Measurements from ENCODE around the gene SLC29A2. TPM values are rescaled to one million over a fixed set of nuclear protein-coding genes. Genes with fewer than 3 reads are reported as not detected.

Gene SLC29A2, protein sequence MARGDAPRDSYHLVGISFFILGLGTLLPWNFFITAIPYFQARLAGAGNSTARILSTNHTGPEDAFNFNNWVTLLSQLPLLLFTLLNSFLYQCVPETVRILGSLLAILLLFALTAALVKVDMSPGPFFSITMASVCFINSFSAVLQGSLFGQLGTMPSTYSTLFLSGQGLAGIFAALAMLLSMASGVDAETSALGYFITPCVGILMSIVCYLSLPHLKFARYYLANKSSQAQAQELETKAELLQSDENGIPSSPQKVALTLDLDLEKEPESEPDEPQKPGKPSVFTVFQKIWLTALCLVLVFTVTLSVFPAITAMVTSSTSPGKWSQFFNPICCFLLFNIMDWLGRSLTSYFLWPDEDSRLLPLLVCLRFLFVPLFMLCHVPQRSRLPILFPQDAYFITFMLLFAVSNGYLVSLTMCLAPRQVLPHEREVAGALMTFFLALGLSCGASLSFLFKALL
- total RNA-seq: 38.7 and 39.5 TPM in 2 replicates
- long read RNA-seq, partial matches to known transcripts: 1 of 4 reads
- long read RNA-seq, other reads (novel, unspliced or antisense): 2 of 4 reads

- TF ChIP-seq, protein P1, sequence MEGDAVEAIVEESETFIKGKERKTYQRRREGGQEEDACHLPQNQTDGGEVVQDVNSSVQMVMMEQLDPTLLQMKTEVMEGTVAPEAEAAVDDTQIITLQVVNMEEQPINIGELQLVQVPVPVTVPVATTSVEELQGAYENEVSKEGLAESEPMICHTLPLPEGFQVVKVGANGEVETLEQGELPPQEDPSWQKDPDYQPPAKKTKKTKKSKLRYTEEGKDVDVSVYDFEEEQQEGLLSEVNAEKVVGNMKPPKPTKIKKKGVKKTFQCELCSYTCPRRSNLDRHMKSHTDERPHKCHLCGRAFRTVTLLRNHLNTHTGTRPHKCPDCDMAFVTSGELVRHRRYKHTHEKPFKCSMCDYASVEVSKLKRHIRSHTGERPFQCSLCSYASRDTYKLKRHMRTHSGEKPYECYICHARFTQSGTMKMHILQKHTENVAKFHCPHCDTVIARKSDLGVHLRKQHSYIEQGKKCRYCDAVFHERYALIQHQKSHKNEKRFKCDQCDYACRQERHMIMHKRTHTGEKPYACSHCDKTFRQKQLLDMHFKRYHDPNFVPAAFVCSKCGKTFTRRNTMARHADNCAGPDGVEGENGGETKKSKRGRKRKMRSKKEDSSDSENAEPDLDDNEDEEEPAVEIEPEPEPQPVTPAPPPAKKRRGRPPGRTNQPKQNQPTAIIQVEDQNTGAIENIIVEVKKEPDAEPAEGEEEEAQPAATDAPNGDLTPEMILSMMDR (conservative IDR thresholded peaks at IDR 0.05): no peak
- no peaks in the 10 kb centered on the region for H3K9me3 Mint-ChIP-seq
- peak; percentile 75 for DNase-seq (ENCODE audit: low read depth, low spot score)
- H3K27ac Mint-ChIP-seq (ENCODE audit: unreplicated experiment): peak within 1 kb of the TSS; percentile 96
- H3K4me3 Mint-ChIP-seq: peak within 1 kb of the TSS; percentile 94
- peaks cover 9% of the 10 kb centered on the region for H3K36me3 Mint-ChIP-seq (ENCODE audit: low read depth)
- peaks cover 7% of the 10 kb centered on the region for H3K27me3 Mint-ChIP-seq (ENCODE audit: low read depth)
- H3K4me1 Mint-ChIP-seq: peaks cover 29% of the 10 kb centered on the region
Measured at GRCh38 chr11:66371627-66372415, at the start of gene SLC29A2. SLC29A2 (minus strand) TSS chr11:66371760; CDS start chr11:66371591, 169 bp downstream.

- Mint-ChIP-seq H3K27me3 (ENCODE audit: low read depth) (peaks cover 58% of the 10 kb centered on the region), H3K4me3 (no peak within 1 kb of the TSS), H3K36me3 (ENCODE audit: low read depth) (peaks cover 2% of the 10 kb centered on the region), H3K4me1 (peaks cover 30% of the 10 kb centered on the region), H3K9me3 (no peaks in the 10 kb centered on the region), H3K27ac (ENCODE audit: unreplicated experiment) (no peak within 1 kb of the TSS)
- TF ChIP-seq, protein P1 (conservative IDR thresholded peaks at IDR 0.05): no peak
- no peak for DNase-seq (ENCODE audit: low read depth, low spot score)
Measured at GRCh38 chr11:66420671-66421476, 49.3 kb upstream of the SLC29A2 start, which contains the start of gene NPAS4. NPAS4 (plus strand) TSS chr11:66421035; CDS start chr11:66421180, 145 bp downstream.

GRCh38 chr11:66419825-66420224, 48.3 kb upstream of the SLC29A2 start:
- no peak overlapping the region for H3K4me3 Mint-ChIP-seq

GRCh38 chr11:66418986-66419308, 47.4 kb upstream of the SLC29A2 start:
- Mint-ChIP-seq H3K36me3 (ENCODE audit: low read depth) (peaks cover 2% of the 10 kb centered on the region), H3K27me3 (ENCODE audit: low read depth) (peaks cover 68% of the 10 kb centered on the region), H3K4me3 (peak overlapping the region; percentile 42), H3K4me1 (peaks cover 30% of the 10 kb centered on the region), H3K9me3 (no peaks in the 10 kb centered on the region), H3K27ac (ENCODE audit: unreplicated experiment) (no peak overlapping the region)
- TF ChIP-seq, protein P1 (conservative IDR thresholded peaks at IDR 0.05): no peak
- no peak for DNase-seq (ENCODE audit: low read depth, low spot score)

More at GRCh38 chr11:66419825-66420224, 48.3 kb upstream of the SLC29A2 start:
- no peak for DNase-seq (ENCODE audit: low read depth, low spot score)
- Mint-ChIP-seq H3K9me3 (no peaks in the 10 kb centered on the region), H3K36me3 (ENCODE audit: low read depth) (peaks cover 2% of the 10 kb centered on the region), H3K27ac (ENCODE audit: unreplicated experiment) (no peak overlapping the region), H3K4me1 (peaks cover 30% of the 10 kb centered on the region), H3K27me3 (ENCODE audit: low read depth) (peaks cover 65% of the 10 kb centered on the region)
- TF ChIP-seq, protein P1 (conservative IDR thresholded peaks at IDR 0.05): no peak
